Spleen (tissue), 7 donors: ENCODE results near the gene TTLL11.

Source experiments
- CTCF ChIP-seq, 11 experiments: fragments of 200-600 bp in 7 of 11; fragments of 450-650 bp in 4 of 11; sonication (generic) in 4 of 11; IDR thresholded peaks in 8 of 11; conservative IDR thresholded peaks in 3 of 11; 1 replicate in 7 of 11; 2 replicates in 4 of 11; pipeline versions ENCODE4 v1.4.0 to v1.8.0; 2016 to 2021; ENCODE audit warnings: antibody characterized with exemption in 11 of 11, inconsistent platforms in 4 of 11, mild to moderate bottlenecking in 1 of 11
- POLR2AphosphoS5 ChIP-seq, 3 donors: sonication (generic); formaldehyde crosslinking; IDR thresholded peaks; one replicate each; pipeline ENCODE4 v1.5.1; 2017; ENCODE audit warnings: antibody characterized with exemption in 3 of 3
- donor health status: DM: no; HTN: no; CAD: no; lungs with moderate emphysema.
- donor health status: DM: no; HTN: no; CAD: no.
- donor health status: DM: no; HTN: no; CAD: no.

- TF ChIP-seq POLR2AphosphoS5 (IDR thresholded peaks at IDR 0.05) (no peak), CTCF (IDR thresholded peaks at IDR 0.05 in 8 of 11, conservative IDR thresholded peaks at IDR 0.05 in 3 of 11) (no peak)
Observed at GRCh38 chr9:122091682-122092592, 1.2 kb downstream of the TTLL11 start.
